ENCODE data around the gene COMT. TPM values are rescaled to one million over a fixed set of nuclear protein-coding genes. Genes with fewer than 3 reads are reported as not detected.

Gene COMT
- total RNA-seq, 1 experiment from 2014 or later = 109 TPM

DNA sequence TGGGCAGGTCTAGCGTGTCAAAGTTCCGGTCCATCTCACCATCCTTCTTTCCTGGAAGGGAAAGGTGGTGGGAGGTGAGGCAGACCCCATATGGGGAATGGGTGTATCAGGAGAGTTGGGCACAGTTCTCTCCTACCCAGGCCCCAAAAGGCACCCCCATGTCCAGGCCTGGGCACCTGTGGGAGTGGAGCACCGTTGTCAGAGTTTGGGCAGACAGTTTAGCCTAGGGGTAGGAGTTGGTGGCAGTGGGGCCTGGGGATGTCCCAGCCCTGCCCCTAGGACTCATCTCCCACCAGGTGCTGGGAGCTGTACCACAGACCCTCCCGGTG is 34.1 kb downstream of the COMT start:
- peak overlapping the region; percentile 65 for H3K27ac ChIP-seq (ENCODE audit: low read depth, low read length)
- no peaks in the 10 kb centered on the region for H3K9me3 ChIP-seq (ENCODE audit: control insufficient read depth in 1 of 2, insufficient read depth in 1 of 2, low read depth in 1 of 2, low read length in 2 of 2)
- no peaks in the 10 kb centered on the region for H3K79me2 ChIP-seq (ENCODE audit: insufficient read depth, low read length)

DNA sequence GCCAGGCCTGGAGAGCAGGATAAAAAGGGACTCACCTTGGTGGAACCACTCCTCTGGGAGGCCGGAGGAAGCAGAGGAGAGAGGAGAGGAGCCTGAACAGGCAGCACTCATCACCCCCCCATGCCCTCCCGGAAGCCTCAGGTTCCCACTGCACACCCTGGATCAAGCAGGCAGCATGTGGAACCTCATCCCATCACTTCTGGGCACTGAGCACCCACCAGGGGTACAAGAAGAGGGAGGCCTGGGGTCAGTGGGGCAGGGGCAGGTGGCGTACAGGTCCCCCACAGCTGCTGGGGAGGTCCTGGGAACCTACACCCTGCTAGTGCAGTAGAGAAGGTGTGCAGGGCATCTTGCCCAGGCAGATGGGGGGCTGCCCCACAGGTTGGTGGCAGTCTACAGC is 35.1 kb downstream of the COMT start:
- Histone ChIP-seq H3K79me2 (ENCODE audit: insufficient read depth, low read length) (no peaks in the 10 kb centered on the region), H3K27ac (ENCODE audit: low read depth, low read length) (no peak overlapping the region), H3K4me2 (ENCODE audit: low read length) (no peak overlapping the region), H3K36me3 (ENCODE audit: control insufficient read depth in 1 of 2, insufficient read depth in 2 of 2, low read length in 2 of 2) (peaks cover 6 to 10% of the 10 kb centered on the region in 2 experiments; a peak in 2 of 4 replicates), H3K9me2 (ENCODE audit: insufficient read depth) (no peaks in the 10 kb centered on the region), H3K9ac (ENCODE audit: low read length) (no peak overlapping the region), H3K9me3 (ENCODE audit: control insufficient read depth in 1 of 2, insufficient read depth in 1 of 2, low read depth in 1 of 2, low read length in 2 of 2) (no peaks in the 10 kb centered on the region), H3K4me3 (replicated peaks in 1 of 2; ENCODE audit: low read depth in 1 of 2, low read length in 2 of 2) (no peak overlapping the region), H3K27me3 (ENCODE audit: insufficient read depth, low read length) (no peaks in the 10 kb centered on the region), H4K20me1 (ENCODE audit: insufficient read depth) (no peaks in the 10 kb centered on the region), H3K4me1 (ENCODE audit: control insufficient read depth in 1 of 2, insufficient read depth in 2 of 2, low read length in 2 of 2) (peaks cover 14 to 28% of the 10 kb centered on the region in 2 experiments), H2AFZ (ENCODE audit: low read depth, low read length, poor library complexity, severe bottlenecking) (no peak overlapping the region)
- intact Hi-C loops (cut with micrococcal nuclease) = no loop called here
- BruUV-seq (replicated peaks) = no TSS peak
- no peak for TF ChIP-seq ZNF274 (IDR thresholded peaks at IDR 0.05; ENCODE audit: low read depth, low read length)
- no peak for TF ChIP-seq YY1 (IDR thresholded peaks at IDR 0.05; ENCODE audit: extremely low read depth, insufficient replicate concordance, low read depth, low read length)
- TF ChIP-seq POLR2A (IDR thresholded peaks at IDR 0.05; ENCODE audit: borderline replicate concordance, extremely low read depth, insufficient read depth, insufficient read length) = no peak
- no peak for TF ChIP-seq RAD21 (IDR thresholded peaks at IDR 0.05; ENCODE audit: low read depth)
- no peak for TF ChIP-seq CEBPB (IDR thresholded peaks at IDR 0.05; ENCODE audit: low read depth)
- TF ChIP-seq CBX3 (IDR thresholded peaks at IDR 0.05; ENCODE audit: low read depth) = no peak
- no peak for TF ChIP-seq ZFX (IDR thresholded peaks at IDR 0.05)
- DNase-seq (ENCODE audit: low read depth, low spot score) = no peak
- ATAC-seq = no peak
- POLR2A ChIA-PET = no interaction called here
- RAD21 ChIA-PET (ENCODE audit: low non-redundant PET in 1 of 2, low total read pairs in 2 of 2, uncharacterized antibody in 2 of 2, unreplicated experiment in 2 of 2) = no interaction called here
- CTCF ChIA-PET = no interaction called here

More for the DNA sequence above, 34.1 kb downstream of the COMT start:
- H3K4me3 ChIP-seq (replicated peaks in 1 of 2; ENCODE audit: low read depth in 1 of 2, low read length in 2 of 2) = no peak overlapping the region
- H3K9ac ChIP-seq (ENCODE audit: low read length) = peak overlapping the region; percentile 41; the same call in 1 of the 2 replicates
- ChIA-PET CTCF (no interaction called here), POLR2A (interaction anchor here (1.1 to 1.7 kb wide), 2 partner anchors 9 to 45 kb away, joined by 5 read pairs; partner anchors contain the start of gene TANGO2), RAD21 (ENCODE audit: low non-redundant PET in 1 of 2, low total read pairs in 2 of 2, uncharacterized antibody in 2 of 2, unreplicated experiment in 2 of 2) (no interaction called here)
- intact Hi-C loops (cut with micrococcal nuclease) = no loop called here
- DNase-seq (ENCODE audit: low read depth, low spot score) = no peak
- no peak for TF ChIP-seq ZFX (IDR thresholded peaks at IDR 0.05)
- TF ChIP-seq, protein P1, sequence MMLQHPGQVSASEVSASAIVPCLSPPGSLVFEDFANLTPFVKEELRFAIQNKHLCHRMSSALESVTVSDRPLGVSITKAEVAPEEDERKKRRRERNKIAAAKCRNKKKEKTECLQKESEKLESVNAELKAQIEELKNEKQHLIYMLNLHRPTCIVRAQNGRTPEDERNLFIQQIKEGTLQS (IDR thresholded peaks at IDR 0.05) = no peak
- H4K20me1 ChIP-seq (ENCODE audit: insufficient read depth) = no peaks in the 10 kb centered on the region
- H3K27me3 ChIP-seq (ENCODE audit: insufficient read depth, low read length) = no peaks in the 10 kb centered on the region
- peaks cover 14 to 28% of the 10 kb centered on the region in 2 experiments for H3K4me1 ChIP-seq (ENCODE audit: control insufficient read depth in 1 of 2, insufficient read depth in 2 of 2, low read length in 2 of 2)
- H3K36me3 ChIP-seq (ENCODE audit: control insufficient read depth in 1 of 2, insufficient read depth in 2 of 2, low read length in 2 of 2) = peaks cover 5 to 12% of the 10 kb centered on the region in 2 experiments; a peak in 2 of 4 replicates
- H2AFZ ChIP-seq (ENCODE audit: low read depth, low read length, poor library complexity, severe bottlenecking) = no peak overlapping the region
- H3K4me2 ChIP-seq (ENCODE audit: low read length) = peak overlapping the region; percentile 56
- no peaks in the 10 kb centered on the region for H3K9me2 ChIP-seq (ENCODE audit: insufficient read depth)
- ATAC-seq = no peak
- BruUV-seq (replicated peaks) = no TSS peak
